DOHH2 (cell line): ENCODE results near the gene CTDP1.

ENCODE experiments used
- H3F3A ChIP-seq: fragments of 200-600 bp; sonication (generic), shearing (Covaris generic); 2 replicates; pipeline ENCODE4 v1.6.0; 2016; ENCODE audit warnings: antibody characterized with exemption, mild to moderate bottlenecking; ENCODE audit not compliant: control insufficient read depth, insufficient read depth
- H3K27ac ChIP-seq: fragments of 200-600 bp; sonication (generic); 2 replicates; pipeline ENCODE4 v1.5.1; 2014; ENCODE audit warnings: low read depth, mild to moderate bottlenecking, low read length, moderate library complexity
- H3K27me3 ChIP-seq: fragments of 200-600 bp; sonication (generic); 2 replicates; pipeline ENCODE4 v1.6.1; 2014; ENCODE audit warnings: mild to moderate bottlenecking, low read length, mixed read lengths; ENCODE audit not compliant: control insufficient read depth
- H3K36me3 ChIP-seq: fragments of 200-600 bp; sonication (generic); 2 replicates; pipeline ENCODE4 v1.6.1; 2014; ENCODE audit warnings: mild to moderate bottlenecking, low read length, moderate library complexity, mixed read lengths; ENCODE audit not compliant: control insufficient read depth
- H3K4me1 ChIP-seq: fragments of 200-600 bp; sonication (generic); 2 replicates; pipeline ENCODE4 v1.6.1; 2014; ENCODE audit warnings: mild to moderate bottlenecking, low read length, mixed read lengths; ENCODE audit not compliant: control insufficient read depth
- H3K4me2 ChIP-seq: fragments of 200-600 bp; sonication (generic); 2 replicates; pipeline ENCODE4 v1.6.0; 2014; ENCODE audit warnings: mild to moderate bottlenecking, low read length, moderate library complexity
- H3K4me3 ChIP-seq: fragments of 200-600 bp; sonication (generic); 2 replicates; pipeline ENCODE4 v1.5.1; 2014; ENCODE audit warnings: mild to moderate bottlenecking, low read length, mixed read lengths
- H3K79me2 ChIP-seq: fragments of 200-600 bp; sonication (generic); 2 replicates; pipeline ENCODE4 v1.6.1; 2014; ENCODE audit warnings: mild to moderate bottlenecking, low read length, mixed read lengths; ENCODE audit not compliant: control insufficient read depth
- H3K9me2 ChIP-seq: fragments of 200-600 bp; sonication (generic); replicated peaks from 2 replicates; pipeline ENCODE4 v1.6.1; 2014; ENCODE audit warnings: mild to moderate bottlenecking, low read length, mixed read lengths; ENCODE audit not compliant: control insufficient read depth
- H3K9me3 ChIP-seq: fragments of 200-600 bp; sonication (generic); 2 replicates; pipeline ENCODE4 v1.6.1; 2014; ENCODE audit warnings: antibody characterized with exemption, low read length, mixed read lengths; ENCODE audit not compliant: control insufficient read depth, insufficient read depth
- H4K20me1 ChIP-seq: fragments of 200-600 bp; sonication (generic); 2 replicates; pipeline ENCODE4 v1.6.0; 2014; ENCODE audit warnings: low read depth, mild to moderate bottlenecking, antibody characterized with exemption, low read length, moderate library complexity; ENCODE audit not compliant: control insufficient read depth, insufficient read depth
- CTCF ChIP-seq: fragments of 200-600 bp; sonication (generic); IDR thresholded peaks from one replicate; pipeline ENCODE4 v1.5.1; 2014; ENCODE audit warnings: antibody characterized with exemption, mild to moderate bottlenecking, low read depth, low read length; ENCODE audit not compliant: poor library complexity, severe bottlenecking
- EZH2phosphoT487 ChIP-seq: fragments of 200-600 bp; sonication (generic); IDR thresholded peaks from 2 replicates; pipeline ENCODE4 v1.6.1; 2017; ENCODE audit warnings: borderline replicate concordance, mild to moderate bottlenecking, antibody characterized with exemption, low read length, moderate library complexity, mixed read lengths

Gene CTDP1

GRCh38 chr18:79695856-79696850 is 16.6 kb downstream of the CTDP1 start:
- Histone ChIP-seq H3K9me2 (no peaks in the 10 kb centered on the region), H3K27me3 (no peaks in the 10 kb centered on the region), H3K36me3 (peaks cover 41% of the 10 kb centered on the region), H3K9me3 (no peaks in the 10 kb centered on the region), H3K79me2 (peaks cover 41% of the 10 kb centered on the region), H4K20me1 (0 out of 2 replicates have a peak, but pooled peaks cover 3% of the 10 kb centered on the region), H3K4me3 (no peak overlapping the region), H3K4me2 (no peak overlapping the region), H3K4me1 (no peaks in the 10 kb centered on the region), H3K27ac (no peak overlapping the region), H3F3A (no peaks in the 10 kb centered on the region)
- TF ChIP-seq EZH2phosphoT487 (no peak), CTCF (no peak)

GRCh38 chr18:79697178-79697577 is 17.6 kb downstream of the CTDP1 start:
- H3K4me3 ChIP-seq: no peak overlapping the region
- no peaks in the 10 kb centered on the region for H3K27me3 ChIP-seq
- peaks cover 40% of the 10 kb centered on the region for H3K79me2 ChIP-seq
- H3K4me2 ChIP-seq: no peak overlapping the region
- no peaks in the 10 kb centered on the region for H3K9me2 ChIP-seq
- H3K27ac ChIP-seq: no peak overlapping the region
- H3K36me3 ChIP-seq: peaks cover 44% of the 10 kb centered on the region
- no peaks in the 10 kb centered on the region for H3F3A ChIP-seq
- H4K20me1 ChIP-seq: 0 out of 2 replicates have a peak, but pooled peaks cover 3% of the 10 kb centered on the region
- no peaks in the 10 kb centered on the region for H3K4me1 ChIP-seq
- no peak for TF ChIP-seq CTCF
- no peak for TF ChIP-seq EZH2phosphoT487
- H3K9me3 ChIP-seq: no peaks in the 10 kb centered on the region

- Histone ChIP-seq H3K79me2 (peaks cover 36% of the 10 kb centered on the region), H3K36me3 (peaks cover 47% of the 10 kb centered on the region), H4K20me1 (no peaks in the 10 kb centered on the region), H3K4me3 (no peak overlapping the region), H3K9me3 (no peaks in the 10 kb centered on the region), H3K27me3 (no peaks in the 10 kb centered on the region), H3K27ac (no peak overlapping the region), H3K4me1 (no peaks in the 10 kb centered on the region), H3K4me2 (no peak overlapping the region), H3F3A (no peaks in the 10 kb centered on the region), H3K9me2 (no peaks in the 10 kb centered on the region)
- TF ChIP-seq EZH2phosphoT487 (no peak), CTCF (no peak)
These were observed 18.4 kb downstream of the CTDP1 start for GRCh38 chr18:79697976-79698375.
